ENCODE data around the gene HSPA2.
"Not testable (repeated sequence)": the region's sequence is repeated elsewhere in the genome, so short reads cannot be mapped to it uniquely, and the experiment has no call there.

The HSPA2 gene

DNA sequence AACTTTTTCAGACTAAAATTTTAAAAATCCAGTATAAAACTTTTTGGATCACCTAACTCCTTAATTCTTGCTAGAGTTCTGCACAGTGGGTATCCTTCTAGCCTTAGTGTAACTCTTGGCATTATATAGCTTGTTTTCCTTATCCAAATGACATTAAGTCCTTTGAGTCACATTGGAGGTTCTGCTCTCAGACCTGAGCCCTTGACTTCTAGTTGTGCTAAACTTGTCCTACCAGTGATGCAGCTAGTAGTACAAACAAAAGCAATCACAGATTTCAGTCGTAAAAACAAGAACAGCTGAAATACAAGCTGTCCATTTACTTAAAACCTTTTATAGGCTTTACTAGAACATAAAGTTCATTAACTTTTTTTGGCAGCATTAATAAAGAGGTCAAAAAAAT, 25.5 kb upstream of the HSPA2 start:
- no peak for DNase-seq

DNA sequence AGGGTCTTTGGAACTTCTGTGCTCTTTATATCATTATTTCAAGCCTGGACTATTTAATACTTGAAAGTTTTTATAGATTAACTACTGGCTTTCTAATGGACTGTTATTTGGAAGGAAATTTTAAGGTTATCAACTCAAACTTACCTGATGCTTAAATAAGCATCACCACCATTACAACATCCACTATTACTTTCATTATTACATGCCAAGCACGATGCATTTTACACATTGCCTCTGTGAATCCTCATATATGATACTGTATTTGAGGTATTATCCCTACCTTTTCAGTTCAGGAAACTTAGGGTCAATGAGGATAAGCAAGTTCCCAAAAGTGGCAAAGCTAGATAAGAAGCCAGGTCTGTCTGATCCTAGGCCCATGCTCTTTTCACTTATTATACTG, 23.6 kb upstream of the HSPA2 start:
- DNase-seq, result no peak

DNA sequence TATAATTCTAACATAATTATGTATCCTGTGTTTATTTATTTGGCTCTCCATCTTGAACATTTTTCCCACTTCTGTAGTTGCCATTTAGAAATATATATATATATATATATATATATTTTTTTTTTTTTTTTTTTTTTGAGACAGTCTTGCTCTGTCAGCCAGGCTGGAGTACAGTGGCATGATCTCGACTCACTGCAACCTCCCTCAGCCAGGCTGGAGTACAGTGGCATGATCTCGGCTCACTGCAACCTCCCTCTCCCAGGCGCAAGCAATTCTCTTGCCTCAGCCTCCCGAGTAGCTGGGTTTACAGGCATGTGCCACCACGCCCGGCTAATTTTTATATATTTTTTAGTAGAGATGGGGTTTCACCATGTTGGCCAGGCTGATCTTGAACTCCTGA, 22.9 kb upstream of the HSPA2 start:
- not testable (repeated sequence) for DNase-seq

DNA sequence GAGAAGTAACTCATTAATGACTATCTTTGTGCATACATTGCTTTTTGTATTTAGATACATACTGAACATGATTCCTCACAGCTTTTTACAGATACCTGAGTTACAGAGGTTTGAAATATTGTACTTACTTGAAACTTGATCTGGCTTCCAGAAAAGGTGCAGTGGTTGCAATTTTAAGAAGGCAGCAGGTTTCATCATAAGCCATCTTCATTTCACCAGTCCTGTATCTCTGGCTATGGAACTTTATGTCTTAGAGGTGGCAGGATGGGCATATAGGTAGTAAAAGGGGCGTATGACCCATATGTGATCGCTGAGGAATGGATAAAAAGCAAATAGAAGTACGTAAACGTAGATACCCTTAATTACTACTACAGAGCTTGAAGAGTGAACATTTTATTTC, 22.3 kb upstream of the HSPA2 start:
- DNase-seq, result no peak

DNA sequence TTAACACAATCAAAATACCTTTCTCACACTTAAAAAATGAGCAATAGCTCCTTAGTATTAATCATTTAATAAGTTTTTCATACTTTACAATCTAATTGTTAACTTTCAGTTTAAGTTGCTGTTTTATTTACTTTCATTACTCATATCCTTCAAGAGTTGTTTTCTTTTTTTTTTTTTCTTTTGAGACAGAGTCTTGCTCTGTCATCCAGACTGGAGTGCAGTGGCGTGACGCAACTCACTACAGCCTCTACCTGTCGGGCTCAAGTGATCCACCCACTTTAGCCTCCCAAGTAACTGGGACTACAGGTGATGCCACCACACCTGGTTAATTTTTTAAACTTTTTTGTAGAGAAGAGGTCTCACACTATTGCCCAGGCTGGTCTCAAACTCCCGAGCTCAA, 19.8 kb upstream of the HSPA2 start:
- DNase-seq, result no peak

DNA sequence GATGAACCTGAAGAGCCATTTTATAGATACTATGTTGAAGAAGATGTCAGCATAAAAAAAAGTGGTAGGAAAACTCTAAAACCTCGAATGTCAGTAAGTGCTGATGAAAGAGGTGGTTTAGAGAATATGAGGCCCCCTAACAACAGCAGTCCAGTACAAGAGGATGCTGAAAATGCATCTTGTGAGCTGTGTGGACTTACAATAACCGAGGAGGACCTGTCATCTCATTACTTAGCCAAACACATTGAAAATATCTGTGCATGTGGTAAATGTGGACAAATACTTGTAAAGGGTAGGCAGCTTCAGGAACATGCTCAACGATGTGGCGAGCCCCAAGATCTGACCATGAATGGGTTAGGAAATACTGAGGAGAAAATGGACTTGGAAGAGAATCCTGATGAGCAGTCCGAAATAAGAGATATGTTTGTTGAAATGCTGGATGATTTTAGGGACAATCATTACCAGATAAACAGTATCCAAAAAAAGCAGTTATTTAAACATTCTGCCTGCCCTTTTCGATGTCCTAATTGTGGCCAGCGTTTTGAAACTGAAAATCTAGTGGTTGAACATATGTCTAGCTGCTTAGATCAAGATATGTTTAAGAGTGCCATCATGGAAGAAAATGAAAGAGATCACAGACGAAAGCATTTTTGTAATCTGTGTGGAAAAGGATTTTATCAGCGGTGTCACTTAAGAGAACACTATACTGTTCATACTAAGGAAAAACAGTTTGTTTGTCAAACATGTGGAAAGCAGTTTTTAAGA, 17.8 kb upstream of the HSPA2 start:
- DNase-seq, result no peak

DNA sequence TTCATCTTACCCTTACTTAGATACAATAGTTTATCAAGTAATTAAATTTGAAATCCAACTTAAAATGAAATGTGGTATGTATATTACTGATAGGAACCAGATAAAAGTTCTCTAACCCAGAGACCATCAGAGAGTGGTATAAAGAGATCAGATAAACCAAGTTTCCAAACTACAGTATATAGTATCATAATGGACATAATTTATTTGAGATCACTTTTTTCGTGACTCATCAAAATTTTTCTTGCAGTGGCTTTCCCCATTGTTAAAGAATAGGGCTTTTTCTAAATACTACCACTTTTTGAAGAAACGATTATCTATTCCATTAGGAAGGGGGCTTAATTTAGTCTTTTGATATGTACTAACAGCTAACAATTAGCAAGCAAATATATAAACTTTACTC, 15.2 kb upstream of the HSPA2 start:
- no peak for DNase-seq

DNA sequence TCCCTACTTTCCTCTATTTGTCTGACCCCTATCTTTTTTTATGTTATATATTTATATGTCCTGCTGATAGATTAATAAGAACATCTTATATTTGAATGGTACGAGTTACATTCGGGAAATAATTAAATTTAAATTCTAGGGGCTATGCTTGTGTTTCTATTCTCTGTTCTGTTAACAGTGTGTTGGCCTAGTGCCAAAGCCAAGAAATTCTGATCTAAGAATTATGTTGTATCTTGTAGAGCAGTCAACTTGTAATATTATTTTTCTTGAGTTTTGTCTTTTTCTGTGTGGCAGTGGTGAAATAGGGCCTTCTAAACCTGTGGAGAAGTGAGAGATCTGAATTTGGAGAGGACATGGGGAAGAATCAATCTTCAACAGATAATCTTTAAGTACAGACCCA, 9.0 kb upstream of the HSPA2 start:
- no peak for DNase-seq

DNA sequence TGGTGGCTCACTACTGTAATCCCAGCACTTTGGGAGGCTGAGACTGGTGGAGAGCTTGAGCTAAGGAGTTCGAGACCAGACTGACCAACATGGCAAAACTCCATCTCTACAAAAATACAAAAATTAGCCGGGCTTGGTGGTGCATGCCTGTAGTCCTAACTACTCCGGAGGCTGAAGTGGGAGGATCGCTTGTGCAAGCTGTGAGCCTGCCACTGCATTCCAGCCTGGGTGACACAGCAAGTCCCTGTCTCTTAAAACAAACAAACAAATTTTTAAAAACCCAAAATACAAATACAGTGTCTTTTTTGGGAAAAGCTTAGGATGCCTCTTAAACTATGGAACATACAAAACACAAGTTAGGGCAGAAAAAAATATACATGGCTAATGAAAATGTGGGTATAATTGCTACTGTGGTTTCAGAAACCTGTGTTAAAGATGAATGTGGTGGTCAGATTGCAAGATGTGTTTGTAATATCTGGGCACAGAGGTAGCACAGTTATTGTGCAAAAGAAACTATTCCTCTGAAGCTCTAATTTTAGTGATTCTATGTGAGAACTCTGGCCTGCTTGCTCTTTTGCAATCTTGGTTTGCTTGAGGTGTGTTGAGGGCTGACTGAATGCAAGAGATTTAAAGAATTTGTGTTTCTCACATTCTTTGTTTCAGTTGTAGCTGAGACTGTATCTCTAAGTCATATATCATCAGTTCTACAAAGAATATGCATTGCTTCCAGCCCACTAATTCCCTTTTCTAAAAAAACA, 3.9 kb upstream of the HSPA2 start:
- DNase-seq, result no peak

DNA sequence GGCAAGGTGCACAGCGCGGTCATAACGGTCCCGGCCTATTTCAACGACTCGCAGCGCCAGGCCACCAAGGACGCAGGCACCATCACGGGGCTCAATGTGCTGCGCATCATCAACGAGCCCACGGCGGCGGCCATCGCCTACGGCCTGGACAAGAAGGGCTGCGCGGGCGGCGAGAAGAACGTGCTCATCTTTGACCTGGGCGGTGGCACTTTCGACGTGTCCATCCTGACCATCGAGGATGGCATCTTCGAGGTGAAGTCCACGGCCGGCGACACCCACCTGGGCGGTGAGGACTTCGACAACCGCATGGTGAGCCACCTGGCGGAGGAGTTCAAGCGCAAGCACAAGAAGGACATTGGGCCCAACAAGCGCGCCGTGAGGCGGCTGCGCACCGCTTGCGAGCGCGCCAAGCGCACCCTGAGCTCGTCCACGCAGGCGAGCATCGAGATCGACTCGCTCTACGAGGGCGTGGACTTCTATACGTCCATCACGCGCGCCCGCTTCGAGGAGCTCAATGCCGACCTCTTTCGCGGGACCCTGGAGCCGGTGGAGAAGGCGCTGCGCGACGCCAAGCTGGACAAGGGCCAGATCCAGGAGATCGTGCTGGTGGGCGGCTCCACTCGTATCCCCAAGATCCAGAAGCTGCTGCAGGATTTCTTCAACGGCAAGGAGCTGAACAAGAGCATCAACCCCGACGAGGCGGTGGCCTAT, 875 bp downstream of the HSPA2 start:
- no peak for DNase-seq

DNA sequence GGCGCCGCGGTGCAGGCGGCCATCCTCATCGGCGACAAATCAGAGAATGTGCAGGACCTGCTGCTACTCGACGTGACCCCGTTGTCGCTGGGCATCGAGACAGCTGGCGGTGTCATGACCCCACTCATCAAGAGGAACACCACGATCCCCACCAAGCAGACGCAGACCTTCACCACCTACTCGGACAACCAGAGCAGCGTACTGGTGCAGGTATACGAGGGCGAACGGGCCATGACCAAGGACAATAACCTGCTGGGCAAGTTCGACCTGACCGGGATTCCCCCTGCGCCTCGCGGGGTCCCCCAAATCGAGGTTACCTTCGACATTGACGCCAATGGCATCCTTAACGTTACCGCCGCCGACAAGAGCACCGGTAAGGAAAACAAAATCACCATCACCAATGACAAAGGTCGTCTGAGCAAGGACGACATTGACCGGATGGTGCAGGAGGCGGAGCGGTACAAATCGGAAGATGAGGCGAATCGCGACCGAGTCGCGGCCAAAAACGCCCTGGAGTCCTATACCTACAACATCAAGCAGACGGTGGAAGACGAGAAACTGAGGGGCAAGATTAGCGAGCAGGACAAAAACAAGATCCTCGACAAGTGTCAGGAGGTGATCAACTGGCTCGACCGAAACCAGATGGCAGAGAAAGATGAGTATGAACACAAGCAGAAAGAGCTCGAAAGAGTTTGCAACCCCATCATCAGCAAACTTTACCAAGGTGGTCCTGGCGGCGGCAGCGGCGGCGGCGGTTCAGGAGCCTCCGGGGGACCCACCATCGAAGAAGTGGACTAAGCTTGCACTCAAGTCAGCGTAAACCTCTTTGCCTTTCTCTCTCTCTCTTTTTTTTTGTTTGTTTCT, 1.7 kb downstream of the HSPA2 start:
- peak; percentile 10 for DNase-seq

DNA sequence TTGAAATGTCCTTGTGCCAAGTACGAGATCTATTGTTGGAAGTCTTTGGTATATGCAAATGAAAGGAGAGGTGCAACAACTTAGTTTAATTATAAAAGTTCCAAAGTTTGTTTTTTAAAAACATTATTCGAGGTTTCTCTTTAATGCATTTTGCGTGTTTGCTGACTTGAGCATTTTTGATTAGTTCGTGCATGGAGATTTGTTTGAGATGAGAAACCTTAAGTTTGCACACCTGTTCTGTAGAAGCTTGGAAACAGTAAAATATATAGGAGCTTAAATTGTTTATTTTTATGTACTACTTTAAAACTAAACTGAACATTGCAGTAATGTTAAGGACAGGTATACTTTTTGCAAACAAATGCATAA, 2.3 kb downstream of the HSPA2 start:
- DNase-seq, result no peak

DNA sequence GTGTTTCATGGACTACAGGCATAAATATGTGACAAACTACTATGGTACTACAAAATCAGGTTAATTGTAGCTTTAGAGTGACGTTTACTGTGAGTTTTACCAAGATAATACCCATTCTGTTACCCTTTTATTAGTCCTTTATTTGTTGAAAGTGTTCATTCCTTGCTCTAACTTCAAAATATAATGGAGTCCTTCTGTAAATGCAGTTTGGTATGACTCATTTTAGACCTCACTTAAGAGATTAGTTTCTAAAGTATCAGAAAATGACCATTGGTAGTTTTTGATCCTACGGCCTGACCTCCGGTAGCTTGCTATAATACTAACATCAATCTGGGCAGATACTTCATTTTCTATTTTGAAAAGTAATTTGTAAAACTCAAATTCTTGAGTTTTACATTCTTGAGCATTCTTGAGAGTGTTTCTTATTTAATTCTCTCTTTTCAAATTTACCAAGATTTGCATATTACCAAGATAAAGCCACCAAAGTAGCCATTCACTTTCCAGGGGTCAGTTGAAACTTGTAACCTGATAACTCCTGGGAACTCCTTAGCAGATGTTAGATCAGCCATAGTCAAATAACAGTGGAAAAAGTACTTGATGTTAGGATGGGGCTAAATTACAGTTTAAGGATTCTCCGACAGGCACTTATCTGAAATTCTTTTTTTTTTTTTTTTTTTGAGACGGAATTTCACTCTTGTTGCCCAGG, 4.2 kb downstream of the HSPA2 start:
- DNase-seq, result no peak

DNA sequence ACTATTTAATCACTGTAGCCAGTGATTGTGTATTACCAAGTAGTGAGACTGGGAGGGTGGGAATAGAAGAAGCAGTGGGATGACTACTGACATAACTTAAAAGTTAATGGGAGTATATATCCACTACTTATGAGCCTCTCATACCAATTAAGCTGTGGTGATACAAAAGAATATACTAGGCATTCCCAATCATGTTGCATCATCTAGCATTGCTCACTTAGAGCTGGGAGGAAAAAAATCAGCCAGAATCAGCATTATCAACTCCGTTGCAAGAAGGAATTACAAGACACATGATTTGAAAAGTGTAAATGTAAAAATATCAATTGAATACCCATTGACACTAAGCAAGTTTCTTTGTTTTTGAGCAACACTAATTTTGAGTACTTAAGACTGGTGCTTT, 8.5 kb downstream of the HSPA2 start:
- no peak for DNase-seq

DNA sequence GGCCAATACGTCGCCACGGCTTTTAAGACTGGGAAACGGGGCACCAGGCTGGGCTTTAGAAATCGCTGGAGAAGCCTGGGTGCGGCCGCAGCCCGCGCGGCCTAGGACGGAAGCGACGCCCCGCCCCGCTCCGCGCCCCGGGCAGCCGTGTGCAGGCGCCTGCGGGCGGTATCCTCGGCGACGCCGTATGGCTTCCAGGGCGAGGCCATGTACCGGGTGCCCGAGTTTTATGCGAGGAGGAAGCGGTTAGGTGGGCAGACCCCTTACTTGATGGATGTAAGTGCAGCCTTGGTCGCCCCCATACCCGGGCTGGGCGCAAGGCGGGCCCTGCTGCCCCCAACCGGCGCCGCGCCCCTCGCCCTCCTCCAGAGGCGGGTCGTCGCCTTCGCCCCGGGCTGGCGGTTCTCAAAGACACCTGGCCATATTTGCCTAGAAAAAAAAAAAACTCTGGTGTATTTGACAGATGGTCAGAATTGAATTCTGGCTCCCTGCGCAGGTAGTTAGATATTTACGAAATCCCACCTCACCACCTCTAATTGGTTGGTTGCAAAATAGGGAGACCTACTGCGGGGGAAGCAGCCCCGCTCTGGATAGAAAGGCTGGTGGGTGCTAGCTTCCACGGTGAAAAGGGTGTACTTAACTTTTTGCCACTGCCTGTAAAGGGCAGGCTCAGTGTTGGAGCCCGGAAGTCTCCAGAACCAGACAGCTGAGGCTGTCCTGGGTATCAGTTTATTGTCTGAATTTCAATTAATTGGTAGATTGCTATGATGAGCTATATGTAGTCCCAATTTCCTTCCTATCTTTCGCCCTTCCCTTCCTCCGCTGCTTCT, 9.5 kb downstream of the HSPA2 start, which contains the start of gene PPP1R36:
Gene PPP1R36, plus strand, starts transcription at position 171 of the 830 bp plus-strand sequence. Its CDS starts 37 bp downstream, at position 208.
- peak; percentile 52 for DNase-seq

DNA sequence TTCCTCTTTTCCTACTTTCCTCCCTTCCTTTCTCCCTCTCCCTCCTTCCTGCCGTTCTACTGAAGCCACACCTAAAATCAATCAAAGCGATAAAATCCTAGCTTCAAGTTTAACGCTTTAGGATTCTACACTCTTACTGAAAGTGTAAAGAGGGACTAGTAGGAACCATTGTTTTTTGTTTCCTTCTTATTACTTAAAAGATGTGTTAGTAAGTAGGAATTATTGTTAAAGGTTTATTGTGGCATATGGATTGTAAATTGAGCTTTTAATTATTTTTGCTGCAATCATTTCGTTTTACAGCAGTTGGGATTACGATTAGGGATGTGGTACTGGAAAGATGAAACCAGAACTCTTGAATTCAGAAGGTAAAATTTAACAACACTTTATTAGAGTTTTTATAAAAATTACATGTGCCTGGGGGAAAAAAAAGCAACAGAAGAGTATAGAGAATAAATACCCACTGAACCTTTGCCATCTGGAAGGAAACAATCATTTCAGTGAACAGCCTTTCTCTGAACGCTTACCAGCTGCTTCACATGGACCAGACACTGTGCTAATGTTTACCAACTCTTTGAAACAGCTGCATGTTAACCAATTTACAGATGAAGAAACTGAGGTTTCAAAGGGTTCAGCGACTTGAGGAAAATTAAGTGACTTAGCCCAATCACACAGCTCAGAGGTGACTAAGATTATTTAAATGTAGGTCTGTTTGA, 10.2 kb downstream of the HSPA2 start:
- no peak for DNase-seq

DNA sequence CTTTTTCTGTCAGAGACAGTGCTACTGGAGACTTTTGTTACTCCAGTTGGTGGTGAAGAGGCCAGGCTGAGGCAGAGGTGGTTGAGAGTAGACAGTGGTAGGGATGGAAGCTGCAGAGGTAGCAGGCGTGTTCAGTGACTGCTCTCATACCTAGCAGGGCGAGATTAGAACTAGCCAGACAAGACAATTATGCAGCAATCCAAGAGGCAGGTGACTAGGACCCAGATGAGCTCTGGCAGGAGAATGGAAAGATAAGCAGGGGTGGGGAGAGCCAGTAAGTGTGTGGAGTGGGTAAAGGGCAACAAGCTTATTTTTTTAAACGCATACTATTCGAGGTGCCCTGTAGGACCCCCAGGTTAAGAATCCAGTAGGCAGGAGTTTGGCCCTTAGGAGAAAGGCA, 14.0 kb downstream of the HSPA2 start:
- no peak for DNase-seq

DNA sequence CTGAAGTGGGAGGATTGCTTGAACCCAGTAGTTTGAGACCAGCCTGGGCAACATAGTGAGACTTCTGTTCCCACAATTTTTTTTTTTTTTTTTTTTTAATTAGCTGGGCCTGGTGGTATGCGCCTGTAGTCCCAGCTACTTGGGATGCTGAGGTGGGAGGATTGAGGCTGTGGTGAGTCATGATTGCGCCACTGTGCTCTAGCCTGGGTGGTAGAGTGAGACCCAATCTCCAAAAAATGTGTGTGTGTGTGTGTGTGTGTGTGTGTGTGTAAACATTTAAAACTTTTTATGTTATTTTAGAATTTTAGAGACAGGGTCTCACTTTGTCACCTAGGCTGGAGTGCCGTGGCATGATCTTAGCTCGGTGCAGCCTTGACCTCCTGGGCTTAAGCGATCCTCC, 16.0 kb downstream of the HSPA2 start:
- no peak for DNase-seq

DNA sequence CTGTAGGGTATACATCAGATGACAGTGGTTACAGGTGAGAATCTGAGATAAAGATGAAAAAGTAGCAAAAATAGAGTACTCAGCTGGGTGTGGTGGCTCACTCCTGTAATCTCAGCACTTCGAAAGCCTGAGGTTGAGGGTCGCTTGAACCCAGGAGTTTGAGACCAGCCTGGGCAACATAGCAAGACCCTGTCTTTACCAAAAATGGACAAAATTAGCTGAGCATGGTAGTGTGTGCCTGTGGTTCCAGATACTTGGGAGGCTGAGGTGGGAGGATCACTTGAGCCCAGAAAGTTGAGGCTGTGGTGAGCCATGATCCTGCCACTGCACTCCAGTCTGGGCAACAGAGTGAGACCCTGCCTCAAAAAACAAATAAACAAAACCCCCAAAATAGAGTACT, 17.7 kb downstream of the HSPA2 start:
- not testable (repeated sequence) for DNase-seq

DNA sequence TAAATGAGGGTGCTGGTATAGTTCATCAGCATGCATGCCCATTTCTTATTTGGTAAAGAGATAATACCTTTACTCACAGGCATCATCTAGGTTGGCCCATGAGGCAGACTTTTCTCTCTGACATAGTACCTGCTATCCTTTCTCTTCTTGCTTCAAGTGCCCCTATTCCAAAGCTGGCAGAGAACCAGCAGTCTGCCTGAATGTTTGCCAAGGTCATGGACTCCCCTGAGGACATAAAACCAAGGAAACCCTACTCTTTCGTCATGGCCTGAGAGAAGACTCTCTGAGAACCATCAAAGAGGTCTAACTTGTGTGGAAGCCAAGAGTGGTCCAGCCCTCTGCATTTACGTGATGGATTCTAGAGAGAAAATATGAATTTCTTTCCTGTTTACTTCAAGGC, 21.1 kb downstream of the HSPA2 start:
- DNase-seq, result no peak

DNA sequence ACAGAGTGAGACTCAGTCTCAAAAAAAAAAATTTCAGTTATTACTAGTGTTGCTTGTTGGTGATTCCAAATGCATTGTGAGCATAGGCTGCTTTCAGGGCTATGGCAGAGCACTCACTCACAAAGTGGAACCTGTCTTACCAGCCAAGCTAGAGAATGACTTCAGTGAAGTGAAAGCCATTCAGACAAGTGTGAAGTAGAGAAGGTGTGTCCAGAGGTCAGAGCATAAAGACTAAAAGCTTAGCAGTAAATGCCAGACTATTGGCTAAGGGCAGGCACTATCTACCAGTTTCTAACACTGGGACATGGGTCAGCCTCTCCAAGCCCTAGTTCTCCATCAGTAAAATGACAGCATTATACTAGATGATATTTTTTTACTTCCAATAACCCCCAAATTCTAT, 21.9 kb downstream of the HSPA2 start:
- no peak for DNase-seq
